ENCODE results near the gene ZBTB44. TPM values are rescaled to one million over a fixed set of nuclear protein-coding genes. Genes with fewer than 3 reads are reported as not detected.
"Not testable (repeated sequence)": the region's sequence is repeated elsewhere in the genome, so short reads cannot be mapped to it uniquely, and the experiment has no call there.

Gene ZBTB44
- total and polyA plus RNA-seq, 3 donors from 2014 or later: 103 to 158 (median 125) TPM

- DNase-seq: no peak
- Histone ChIP-seq H3K9me3 (no peaks in the 10 kb centered on the region), H3K27me3 (no peaks in the 10 kb centered on the region), H3K4me1 (no peaks in the 10 kb centered on the region), H3K4me3 (no peak overlapping the region), H3K36me3 (ENCODE audit: low read depth, missing control alignments) (no peaks in the 10 kb centered on the region), H3K27ac (no peak overlapping the region)
- intact Hi-C loops (cut with DNase I; ENCODE audit: low total_unique reads): no loop called here
- 84 to 90% methylated on average over 5 of the region's 5 CpGs for WGBS, 2 donors
- TF ChIP-seq CTCF (IDR thresholded peaks at IDR 0.05) (no peak), POLR2A (IDR thresholded peaks at IDR 0.05) (no peak)
Observed at GRCh38 chr11:130261571-130261970, 53.1 kb downstream of the ZBTB44 start.

- Histone ChIP-seq H3K36me3 (ENCODE audit: low read depth, missing control alignments) (no peaks in the 10 kb centered on the region), H3K4me3 (no peak overlapping the region), H3K27ac (no peak overlapping the region), H3K27me3 (no peaks in the 10 kb centered on the region), H3K9me3 (no peaks in the 10 kb centered on the region), H3K4me1 (no peaks in the 10 kb centered on the region)
- TF ChIP-seq CTCF (IDR thresholded peaks at IDR 0.05) (no peak), POLR2A (IDR thresholded peaks at IDR 0.05) (no peak)
- intact Hi-C loops (cut with DNase I; ENCODE audit: low total_unique reads): no loop called here
- 95% methylated on average over 6 of the region's 6 CpGs for WGBS, 2 donors
- DNase-seq: no peak
Observed at GRCh38 chr11:130260742-130261141, 54.0 kb downstream of the ZBTB44 start.

- TF ChIP-seq POLR2A (IDR thresholded peaks at IDR 0.05) (no peak), CTCF (IDR thresholded peaks at IDR 0.05) (no peak)
- intact Hi-C loops (cut with DNase I; ENCODE audit: low total_unique reads): no loop called here
Observed at GRCh38 chr11:130260080-130260627, 54.6 kb downstream of the ZBTB44 start.

GRCh38 chr11:130251763-130252162 lies 63.0 kb downstream of the ZBTB44 start:
- H3K4me3 ChIP-seq; H3K27me3 ChIP-seq; intact Hi-C loops (cut with DNase I; ENCODE audit: low total_unique reads); H3K9me3 ChIP-seq; H3K36me3 ChIP-seq (ENCODE audit: low read depth, missing control alignments); H3K4me1 ChIP-seq; H3K27ac ChIP-seq; DNase-seq: not testable (repeated sequence)
- 88 to 90% methylated on average over 1 of the region's 1 CpG for WGBS, 2 donors

More at GRCh38 chr11:130260080-130260627, 54.6 kb downstream of the ZBTB44 start:
- H3K27me3 ChIP-seq: no peaks in the 10 kb centered on the region
- no peaks in the 10 kb centered on the region for H3K36me3 ChIP-seq (ENCODE audit: low read depth, missing control alignments)
- H3K27ac ChIP-seq: no peak overlapping the region
- H3K4me3 ChIP-seq: no peak overlapping the region
- DNase-seq: no peak
- no peaks in the 10 kb centered on the region for H3K9me3 ChIP-seq
- H3K4me1 ChIP-seq: no peaks in the 10 kb centered on the region
- 93 to 94% methylated on average over 2 of the region's 2 CpGs for WGBS, 2 donors

GRCh38 chr11:130249929-130250328 lies 64.8 kb downstream of the ZBTB44 start:
- H3K4me3 ChIP-seq; DNase-seq; H3K27ac ChIP-seq; H3K36me3 ChIP-seq (ENCODE audit: low read depth, missing control alignments); H3K9me3 ChIP-seq; intact Hi-C loops (cut with DNase I; ENCODE audit: low total_unique reads); H3K27me3 ChIP-seq: not testable (repeated sequence)
- WGBS, 2 donors: 81 to 95% methylated on average over 5 of the region's 5 CpGs
- peaks cover 16% of the 10 kb centered on the region for H3K4me1 ChIP-seq

GRCh38 chr11:130249371-130249770 lies 65.3 kb downstream of the ZBTB44 start:
- intact Hi-C loops (cut with DNase I; ENCODE audit: low total_unique reads): no loop called here
- DNase-seq: no peak
- Histone ChIP-seq H3K36me3 (ENCODE audit: low read depth, missing control alignments) (no peaks in the 10 kb centered on the region), H3K4me1 (peaks cover 16% of the 10 kb centered on the region), H3K9me3 (no peaks in the 10 kb centered on the region), H3K27me3 (no peaks in the 10 kb centered on the region), H3K27ac (no peak overlapping the region), H3K4me3 (no peak overlapping the region)
- WGBS, 2 donors: 96 to 97% methylated on average over 5 of the region's 5 CpGs
- TF ChIP-seq POLR2A (IDR thresholded peaks at IDR 0.05): no peak
- no peak for TF ChIP-seq CTCF (IDR thresholded peaks at IDR 0.05)

All from testis (tissue), 3 donors.